ENCODE measurements around the gene PPP1R37. TPM values are rescaled to one million over a fixed set of nuclear protein-coding genes. Genes with fewer than 3 reads are reported as not detected.

The PPP1R37 gene
- total RNA-seq, 4 donors from 2014 or later: 34.9 to 59.7 (median 42.9) TPM

- WGBS, 2 donors: 92 to 94% methylated on average over 14 of the region's 14 CpGs
- no peak overlapping the region for H3K27ac ChIP-seq
- no peak for DNase-seq
- H3K4me1 ChIP-seq: peaks cover 25 to 73% of the 10 kb centered on the region in 2 donors
- no peaks in the 10 kb centered on the region for H3K27me3 ChIP-seq
- intact Hi-C loops (cut with DNase I): no loop called here
- no peaks in the 10 kb centered on the region for H3K36me3 ChIP-seq
- H3K4me3 ChIP-seq (replicated peaks in 1 of 3): no peak overlapping the region
- H3K9me3 ChIP-seq: no peaks in the 10 kb centered on the region
- TF ChIP-seq POLR2A (IDR thresholded peaks at IDR 0.05): no peak
- no peak for TF ChIP-seq CTCF (IDR thresholded peaks at IDR 0.05)
Observed at GRCh38 chr19:45095496-45096413, 2.8 kb downstream of the PPP1R37 start.

GRCh38 chr19:45096700-45097099 is 3.7 kb downstream of the PPP1R37 start:
- H3K27me3 ChIP-seq: no peaks in the 10 kb centered on the region
- H3K4me3 ChIP-seq (replicated peaks in 1 of 3): no peak overlapping the region
- 92% methylated on average over 7 of the region's 7 CpGs for WGBS, 2 donors
- TF ChIP-seq POLR2A (IDR thresholded peaks at IDR 0.05): no peak
- DNase-seq: no peak
- no peaks in the 10 kb centered on the region for H3K9me3 ChIP-seq
- intact Hi-C loops (cut with DNase I): no loop called here
- no peak overlapping the region for H3K27ac ChIP-seq
- H3K4me1 ChIP-seq: peaks cover 25 to 78% of the 10 kb centered on the region in 2 donors
- H3K36me3 ChIP-seq: no peaks in the 10 kb centered on the region

- Histone ChIP-seq H3K27me3 (no peaks in the 10 kb centered on the region), H3K9me3 (no peaks in the 10 kb centered on the region), H3K4me3 (replicated peaks in 1 of 3) (no peak overlapping the region), H3K4me1 (peaks cover 25 to 84% of the 10 kb centered on the region in 2 donors), H3K36me3 (no peaks in the 10 kb centered on the region), H3K27ac (no peak overlapping the region)
- no peak for TF ChIP-seq POLR2A (IDR thresholded peaks at IDR 0.05)
- TF ChIP-seq CTCF (IDR thresholded peaks at IDR 0.05): no peak
- intact Hi-C loops (cut with DNase I): no loop called here
- no peak for DNase-seq
- 88 to 89% methylated on average over 7 of the region's 7 CpGs for WGBS, 2 donors
Observed at GRCh38 chr19:45097450-45097775, 4.4 kb downstream of the PPP1R37 start.

GRCh38 chr19:45097776-45098520 is 5.0 kb downstream of the PPP1R37 start:
- TF ChIP-seq POLR2A (IDR thresholded peaks at IDR 0.05): no peak
- TF ChIP-seq CTCF (IDR thresholded peaks at IDR 0.05): no peak
- DNase-seq: peak in 1 of 2 donors; percentile 30
- Histone ChIP-seq H3K36me3 (no peaks in the 10 kb centered on the region), H3K27ac (peak overlapping the region in 1 of 3 donors; percentile 3), H3K27me3 (no peaks in the 10 kb centered on the region), H3K4me3 (replicated peaks in 1 of 3) (no peak overlapping the region), H3K4me1 (peaks cover 29 to 90% of the 10 kb centered on the region in 2 donors), H3K9me3 (no peaks in the 10 kb centered on the region)
- intact Hi-C loops (cut with DNase I): no loop called here
- 79 to 81% methylated on average over 13 to 14 of the region's 16 CpGs for WGBS, 2 donors

- 75 to 78% methylated on average over 15 of the region's 15 CpGs for WGBS, 2 donors
- no peak for TF ChIP-seq POLR2A (IDR thresholded peaks at IDR 0.05)
- no peak for TF ChIP-seq CTCF (IDR thresholded peaks at IDR 0.05)
- H3K9me3 ChIP-seq: no peaks in the 10 kb centered on the region
- no peak overlapping the region for H3K4me3 ChIP-seq (replicated peaks in 1 of 3)
- no peaks in the 10 kb centered on the region for H3K27me3 ChIP-seq
- DNase-seq: peak in 1 of 2 donors; percentile 23
- no peak overlapping the region for H3K27ac ChIP-seq
- intact Hi-C loops (cut with DNase I): no loop called here
- H3K4me1 ChIP-seq: peaks cover 34 to 96% of the 10 kb centered on the region in 2 donors
- H3K36me3 ChIP-seq: no peaks in the 10 kb centered on the region
Observed at GRCh38 chr19:45098521-45099466, 5.8 kb downstream of the PPP1R37 start.

Measured in thyroid gland (tissue), 4 donors.